Prostate gland (tissue), 2 donors: ENCODE measurements around the gene ZCCHC2. TPM values are rescaled to one million over a fixed set of nuclear protein-coding genes. Genes with fewer than 3 reads are reported as not detected.

Experiments used
- DNase-seq: peaks from one replicate; pipeline ENCODE4 v3.0.0-alpha.2; 2019; ENCODE audit warnings: low spot score
- H3K27ac ChIP-seq, 2 donors: fragments of 200-600 bp; sonication (generic); 2 replicates each; pipeline ENCODE4 v1.5.1; 2017 to 2019
- H3K27me3 ChIP-seq: fragments of 200-600 bp; sonication (generic); replicated peaks from 2 replicates; pipeline ENCODE4 v1.5.1; 2019; ENCODE audit not compliant: insufficient read depth
- H3K36me3 ChIP-seq, 2 donors: fragments of 200-600 bp; sonication (generic); 1 replicate in 1 of 2; 2 replicates in 1 of 2; pipeline versions ENCODE4 v1.5.1 to v1.8.1; 2017 to 2019
- H3K4me1 ChIP-seq: fragments of 200-600 bp; sonication (generic); replicated peaks from 2 replicates; pipeline ENCODE4 v1.5.1; 2019
- H3K4me3 ChIP-seq, 2 donors: fragments of 200-600 bp; sonication (generic); 2 replicates each; pipeline ENCODE4 v1.5.1; 2017 to 2019
- H3K9me3 ChIP-seq: fragments of 200-600 bp; sonication (generic); 2 replicates; pipeline ENCODE4 v1.5.1; 2017
- CTCF ChIP-seq, 4 experiments: fragments of 200-600 bp in 2 of 4; fragments of 450-650 bp in 2 of 4; sonication (generic) in 2 of 4; IDR thresholded peaks; 1 replicate in 3 of 4; 2 replicates in 1 of 4; pipeline ENCODE4 v1.5.1; 2016 to 2019; ENCODE audit warnings: antibody characterized with exemption in 4 of 4, mild to moderate bottlenecking in 2 of 4, moderate library complexity in 2 of 4
- POLR2A ChIP-seq: fragments of 450-650 bp; IDR thresholded peaks from one replicate; pipeline ENCODE4 v1.6.1; 2016; ENCODE audit warnings: antibody characterized with exemption, mild to moderate bottlenecking
- POLR2AphosphoS5 ChIP-seq: sonication (generic); formaldehyde crosslinking; IDR thresholded peaks from one replicate; pipeline ENCODE4 v1.6.1; 2017; ENCODE audit warnings: antibody characterized with exemption
- WGBS: methylation state at CpG from one replicate; pipeline ENCODE4 v1.1.5; 2018; 5-methylcytosine and 5-hydroxymethylcytosine counted together
- intact Hi-C: fragments of 100-400 bp; cut with DNase I; formaldehyde crosslinking; loops from one replicate; pipeline ENCODE4 v1.14.2; 2022
- total RNA-seq, 2 donors: library from RNA; depleted of rRNA; stranded (reverse); fragments of >200 nt; gene quantifications; one replicate each; pipeline ENCODE4 v1.1.0, GENCODE V29; 2016

The ZCCHC2 gene
- total RNA-seq, 2 donors from 2014 or later = 18.7 to 39.4 TPM

- WGBS = 72% methylated on average over 1 of the region's 1 CpG
- Histone ChIP-seq H3K4me3 (no peak overlapping the region), H3K9me3 (no peaks in the 10 kb centered on the region), H3K27me3 (no peaks in the 10 kb centered on the region), H3K27ac (peak overlapping the region in 1 of 2 donors; percentile 54), H3K4me1 (no peaks in the 10 kb centered on the region), H3K36me3 (no peaks in the 10 kb centered on the region)
- TF ChIP-seq POLR2AphosphoS5 = no peak
- TF ChIP-seq CTCF (IDR thresholded peaks at IDR 0.05) = no peak
- DNase-seq = no peak
- intact Hi-C loops = no loop called here
Observed at GRCh38 chr18:62500174-62500573, 22.7 kb upstream of the ZCCHC2 start.

- TF ChIP-seq CTCF (IDR thresholded peaks at IDR 0.05) (no peak), POLR2AphosphoS5 (peak; percentile 82)
- no peaks in the 10 kb centered on the region for H3K9me3 ChIP-seq
- H3K27me3 ChIP-seq = no peaks in the 10 kb centered on the region
- H3K27ac ChIP-seq = peak overlapping the region in 1 of 2 donors; percentile 72
- no peak overlapping the region for H3K4me3 ChIP-seq
- no peaks in the 10 kb centered on the region for H3K4me1 ChIP-seq
- intact Hi-C loops = no loop called here
- no peaks in the 10 kb centered on the region for H3K36me3 ChIP-seq
- peak; percentile 51 for DNase-seq
Observed at GRCh38 chr18:62500966-62501591, 21.7 kb upstream of the ZCCHC2 start.

- WGBS = 56% methylated on average over 8 of the region's 8 CpGs
- Histone ChIP-seq H3K27me3 (no peaks in the 10 kb centered on the region), H3K4me3 (peak overlapping the region; percentile 17 to 24), H3K36me3 (no peaks in the 10 kb centered on the region), H3K4me1 (no peaks in the 10 kb centered on the region), H3K27ac (peak overlapping the region; percentile 76 to 80), H3K9me3 (no peaks in the 10 kb centered on the region)
- DNase-seq = no peak
- intact Hi-C loops = no loop called here
- TF ChIP-seq POLR2A (no peak), CTCF (IDR thresholded peaks at IDR 0.05) (no peak), POLR2AphosphoS5 (peak; percentile 10)
Observed at GRCh38 chr18:62505669-62506494, 16.9 kb upstream of the ZCCHC2 start.

GRCh38 chr18:62506495-62507143 is 16.2 kb upstream of the ZCCHC2 start:
- WGBS = 63% methylated on average over 7 of the region's 7 CpGs
- H3K27me3 ChIP-seq = no peaks in the 10 kb centered on the region
- H3K4me3 ChIP-seq = peak overlapping the region; percentile 17 to 24
- H3K9me3 ChIP-seq = no peaks in the 10 kb centered on the region
- no peak for DNase-seq
- no peaks in the 10 kb centered on the region for H3K4me1 ChIP-seq
- intact Hi-C loops = no loop called here
- H3K27ac ChIP-seq = peak overlapping the region; percentile 76 to 80
- TF ChIP-seq CTCF (IDR thresholded peaks at IDR 0.05) (no peak), POLR2A (no peak), POLR2AphosphoS5 (no peak)
- H3K36me3 ChIP-seq = no peaks in the 10 kb centered on the region
